ENCODE data around the gene STYXL1.

DNA sequence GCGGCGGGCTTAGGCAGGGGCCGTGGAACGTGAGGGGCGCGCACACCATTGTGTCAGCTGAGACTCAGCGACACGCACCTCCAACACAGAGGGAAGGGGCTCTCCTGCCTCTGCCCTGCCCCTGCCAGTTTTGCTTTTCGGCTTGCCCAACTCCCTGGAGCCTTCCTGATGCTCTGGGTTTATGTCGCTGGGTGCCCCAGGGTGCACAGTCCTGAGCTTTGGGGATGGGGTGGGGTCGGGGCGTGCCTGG, 66.7 kb downstream of the STYXL1 start:
- TF ChIP-seq, protein P1, sequence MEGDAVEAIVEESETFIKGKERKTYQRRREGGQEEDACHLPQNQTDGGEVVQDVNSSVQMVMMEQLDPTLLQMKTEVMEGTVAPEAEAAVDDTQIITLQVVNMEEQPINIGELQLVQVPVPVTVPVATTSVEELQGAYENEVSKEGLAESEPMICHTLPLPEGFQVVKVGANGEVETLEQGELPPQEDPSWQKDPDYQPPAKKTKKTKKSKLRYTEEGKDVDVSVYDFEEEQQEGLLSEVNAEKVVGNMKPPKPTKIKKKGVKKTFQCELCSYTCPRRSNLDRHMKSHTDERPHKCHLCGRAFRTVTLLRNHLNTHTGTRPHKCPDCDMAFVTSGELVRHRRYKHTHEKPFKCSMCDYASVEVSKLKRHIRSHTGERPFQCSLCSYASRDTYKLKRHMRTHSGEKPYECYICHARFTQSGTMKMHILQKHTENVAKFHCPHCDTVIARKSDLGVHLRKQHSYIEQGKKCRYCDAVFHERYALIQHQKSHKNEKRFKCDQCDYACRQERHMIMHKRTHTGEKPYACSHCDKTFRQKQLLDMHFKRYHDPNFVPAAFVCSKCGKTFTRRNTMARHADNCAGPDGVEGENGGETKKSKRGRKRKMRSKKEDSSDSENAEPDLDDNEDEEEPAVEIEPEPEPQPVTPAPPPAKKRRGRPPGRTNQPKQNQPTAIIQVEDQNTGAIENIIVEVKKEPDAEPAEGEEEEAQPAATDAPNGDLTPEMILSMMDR (conservative IDR thresholded peaks at IDR 0.05 in 1 of 2, IDR thresholded peaks at IDR 0.05 in 1 of 2; ENCODE audit: low read depth in 1 of 2, low read length in 2 of 2) = no peak
- no peak for TF ChIP-seq EZH2 (IDR thresholded peaks at IDR 0.05; ENCODE audit: low read length, missing control alignments)

All from fibroblast of lung (primary cell).